GM12892 (cell line): Measurements from ENCODE around the gene PKN2.

ENCODE experiments used
- POLR2A ChIP-seq: IDR thresholded peaks from 2 replicates; pipeline ENCODE4 v1.6.1; 2011; ENCODE audit warnings: low read depth, low read length, control low read depth
- POLR2AphosphoS5 ChIP-seq: IDR thresholded peaks from 2 replicates; pipeline ENCODE4 v1.6.1; 2011; ENCODE audit warnings: low read depth, low read length, control low read depth
- TAF1 ChIP-seq: IDR thresholded peaks from 2 replicates; pipeline ENCODE4 v1.6.1; 2011; ENCODE audit warnings: low read depth, mild to moderate bottlenecking, control low read depth, low read length, borderline replicate concordance

- no peak for TF ChIP-seq POLR2A
- TF ChIP-seq POLR2AphosphoS5: no peak
- no peak for TF ChIP-seq TAF1
These were observed 11.7 kb downstream of the PKN2 start for GRCh38 chr1:88695781-88696180.
